ENCODE results near the gene TMEM59.

TMEM59 gene

DNA sequence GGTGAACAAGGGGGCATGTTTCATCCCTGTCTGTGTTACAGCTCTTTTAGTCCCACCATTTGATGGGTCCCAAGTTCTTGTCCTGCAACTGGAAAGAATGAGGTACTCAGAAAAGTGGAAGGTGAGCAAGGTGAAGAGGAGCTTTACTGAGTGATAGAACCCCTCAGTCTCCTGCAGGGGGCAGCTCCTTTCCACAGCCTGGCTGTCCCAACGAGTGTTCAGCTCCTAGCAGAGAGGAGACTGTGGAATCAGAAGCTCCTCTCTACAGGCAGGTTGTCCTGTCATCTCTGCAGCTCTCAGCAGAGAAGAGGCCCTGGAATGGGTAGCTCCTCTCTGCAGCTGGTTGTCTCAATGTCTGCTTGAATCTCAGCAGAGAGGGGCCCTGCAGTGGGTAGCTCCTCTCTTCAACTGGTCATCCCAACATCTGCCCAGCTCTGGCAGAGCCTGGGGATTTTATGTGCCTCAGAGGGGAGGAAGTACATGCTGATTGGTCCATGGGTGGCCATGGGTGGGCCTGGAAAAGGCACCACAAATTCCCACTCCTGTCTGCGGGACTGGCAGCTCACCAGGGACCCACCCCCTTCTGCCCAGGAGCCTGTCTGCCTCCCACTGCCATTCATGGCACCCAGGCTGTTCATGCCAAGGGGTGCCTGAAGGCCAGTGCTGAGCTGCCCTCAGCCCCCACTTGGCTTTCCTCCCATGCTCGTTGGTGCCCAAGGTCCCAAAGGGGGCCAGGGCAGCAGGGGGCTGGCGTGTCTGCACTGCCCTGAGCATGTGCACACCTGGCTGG is 60.7 kb downstream of the TMEM59 start:
- Histone ChIP-seq H3K36me3 (no peaks in the 10 kb centered on the region), H3K4me3 (peak overlapping the region; percentile 18; the same call in 1 of the 2 replicates)
- no peak for TF ChIP-seq Cebpa-rat (IDR thresholded peaks at IDR 0.05)

GRCh38 chr1:53987880-53988279 is 65.1 kb downstream of the TMEM59 start:
- Histone ChIP-seq H3K36me3 (no peaks in the 10 kb centered on the region), H3K27ac (no peak overlapping the region), H3K4me3 (no peak overlapping the region), H4K20me1 (no peaks in the 10 kb centered on the region), H3K4me2 (no peak overlapping the region), H3K27me3 (no peaks in the 10 kb centered on the region), H3K4me1 (no peaks in the 10 kb centered on the region), H3K9ac (no peak overlapping the region), H3K9me3 (peaks cover 18% of the 10 kb centered on the region)
- no peak for TF ChIP-seq Cebpa-rat (IDR thresholded peaks at IDR 0.05)

More for the DNA sequence above, 60.7 kb downstream of the TMEM59 start:
- Histone ChIP-seq H4K20me1 (no peaks in the 10 kb centered on the region), H3K27ac (no peak overlapping the region), H3K9me3 (peaks cover 21% of the 10 kb centered on the region), H3K27me3 (no peaks in the 10 kb centered on the region), H3K9ac (no peak overlapping the region), H3K4me1 (no peaks in the 10 kb centered on the region), H3K4me2 (no peak overlapping the region)

DNA sequence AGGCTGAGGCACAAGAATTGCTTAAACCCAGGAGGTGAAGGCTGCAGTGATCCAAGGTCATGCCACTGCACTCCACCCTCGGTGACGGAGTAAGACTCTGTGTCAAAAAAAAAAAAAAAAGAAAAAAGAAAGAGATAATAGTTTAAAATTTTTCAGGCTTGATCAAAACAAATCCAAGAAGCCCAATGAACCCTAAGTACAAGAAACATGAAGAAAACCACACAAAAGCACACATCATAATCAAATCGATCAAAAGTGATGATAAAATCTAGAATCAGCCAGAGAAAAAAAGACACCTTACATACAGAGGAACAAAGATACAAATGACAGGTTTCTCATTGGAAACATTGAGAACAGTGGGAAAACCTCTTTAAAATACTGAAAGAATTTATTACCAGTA is 66.5 kb downstream of the TMEM59 start:
- H3K4me2 ChIP-seq, result no peak overlapping the region
- H3K4me3 ChIP-seq, result no peak overlapping the region
- peaks cover 8% of the 10 kb centered on the region; the same call in 1 of the 2 replicates for H3K4me1 ChIP-seq
- TF ChIP-seq Cebpa-rat (IDR thresholded peaks at IDR 0.05), result no peak
- no peaks in the 10 kb centered on the region for H4K20me1 ChIP-seq
- H3K9me3 ChIP-seq, result peaks cover 4% of the 10 kb centered on the region
- H3K27me3 ChIP-seq, result no peaks in the 10 kb centered on the region
- H3K36me3 ChIP-seq, result no peaks in the 10 kb centered on the region
- no peak overlapping the region for H3K27ac ChIP-seq
- no peak overlapping the region for H3K9ac ChIP-seq

DNA sequence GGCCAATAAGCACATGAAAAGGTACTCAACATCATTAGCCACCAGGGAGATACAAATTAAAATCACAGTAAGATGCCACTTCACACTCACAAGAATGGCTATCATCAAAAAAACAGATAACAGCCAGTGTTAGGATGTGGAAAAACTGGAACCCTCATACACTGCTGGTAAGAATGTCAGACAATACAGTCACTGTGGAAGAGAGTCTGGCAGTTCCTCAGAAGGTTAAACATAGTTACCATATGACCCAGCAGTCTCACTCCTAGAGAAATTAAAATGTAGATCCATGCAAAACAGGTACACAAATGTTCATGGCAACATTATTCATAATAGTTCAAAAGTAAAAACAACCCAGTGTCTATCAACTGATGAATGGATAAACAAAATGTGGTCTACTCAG is 68.3 kb downstream of the TMEM59 start:
- H3K27me3 ChIP-seq, result no peaks in the 10 kb centered on the region
- no peak overlapping the region for H3K9ac ChIP-seq
- no peaks in the 10 kb centered on the region for H3K36me3 ChIP-seq
- H3K4me2 ChIP-seq, result no peak overlapping the region
- H3K4me1 ChIP-seq, result peaks cover 18% of the 10 kb centered on the region
- H3K9me3 ChIP-seq, result no peaks in the 10 kb centered on the region
- no peak for TF ChIP-seq Cebpa-rat (IDR thresholded peaks at IDR 0.05)
- no peak overlapping the region for H3K27ac ChIP-seq
- no peak overlapping the region for H3K4me3 ChIP-seq
- H4K20me1 ChIP-seq, result no peaks in the 10 kb centered on the region

GRCh38 chr1:53982763-53983104 is 70.3 kb downstream of the TMEM59 start:
- Histone ChIP-seq H3K4me1 (peaks cover 28% of the 10 kb centered on the region), H3K27ac (no peak overlapping the region), H3K9me3 (no peaks in the 10 kb centered on the region), H3K27me3 (no peaks in the 10 kb centered on the region), H3K36me3 (no peaks in the 10 kb centered on the region), H3K9ac (no peak overlapping the region), H3K4me3 (no peak overlapping the region), H4K20me1 (no peaks in the 10 kb centered on the region), H3K4me2 (no peak overlapping the region)
- TF ChIP-seq Cebpa-rat (IDR thresholded peaks at IDR 0.05), result no peak

DNA sequence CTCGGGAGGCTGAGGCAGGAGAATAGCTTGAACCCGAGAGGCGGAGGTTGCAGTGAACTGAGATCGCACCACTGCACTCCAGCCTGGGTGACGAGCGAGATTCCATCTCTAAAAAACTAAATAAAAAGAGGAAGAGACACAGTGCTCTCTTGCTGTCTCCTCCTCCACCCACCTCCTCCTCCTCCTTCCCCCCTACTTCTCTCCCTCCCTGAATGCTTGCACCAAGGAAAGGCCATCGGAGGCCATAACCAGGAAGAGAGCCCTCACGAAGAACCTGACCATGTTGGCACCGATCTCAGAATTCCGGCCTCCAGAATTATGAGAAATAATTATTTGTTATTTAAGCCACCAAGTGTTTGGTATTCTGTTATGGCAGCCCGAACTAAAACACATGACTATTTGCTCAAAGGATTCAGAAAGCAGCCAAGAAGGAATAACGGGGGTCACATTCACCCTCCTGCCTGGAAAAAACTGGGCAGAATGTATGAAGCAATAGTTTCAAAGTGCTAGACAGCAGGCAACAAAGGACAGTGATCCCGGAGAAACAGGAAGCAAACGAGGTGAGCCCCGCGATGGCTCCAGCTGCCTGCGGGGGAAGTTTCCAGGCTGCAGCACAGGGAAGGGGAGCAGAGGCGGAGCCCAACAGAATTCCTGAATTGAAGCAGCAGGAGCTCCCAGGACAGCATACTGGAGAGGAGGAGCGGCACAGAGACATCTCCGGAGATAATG is 70.8 kb downstream of the TMEM59 start:
- Histone ChIP-seq H3K27me3 (no peaks in the 10 kb centered on the region), H3K4me1 (peaks cover 28% of the 10 kb centered on the region), H3K36me3 (no peaks in the 10 kb centered on the region), H3K27ac (no peak overlapping the region), H4K20me1 (no peaks in the 10 kb centered on the region), H3K9ac (no peak overlapping the region), H3K4me2 (no peak overlapping the region), H3K4me3 (no peak overlapping the region), H3K9me3 (no peaks in the 10 kb centered on the region)
- no peak for TF ChIP-seq Cebpa-rat (IDR thresholded peaks at IDR 0.05)

- H3K4me2 ChIP-seq, result no peak overlapping the region
- H4K20me1 ChIP-seq, result no peaks in the 10 kb centered on the region
Measured at GRCh38 chr1:53981220-53981619, 71.8 kb downstream of the TMEM59 start.

DNA sequence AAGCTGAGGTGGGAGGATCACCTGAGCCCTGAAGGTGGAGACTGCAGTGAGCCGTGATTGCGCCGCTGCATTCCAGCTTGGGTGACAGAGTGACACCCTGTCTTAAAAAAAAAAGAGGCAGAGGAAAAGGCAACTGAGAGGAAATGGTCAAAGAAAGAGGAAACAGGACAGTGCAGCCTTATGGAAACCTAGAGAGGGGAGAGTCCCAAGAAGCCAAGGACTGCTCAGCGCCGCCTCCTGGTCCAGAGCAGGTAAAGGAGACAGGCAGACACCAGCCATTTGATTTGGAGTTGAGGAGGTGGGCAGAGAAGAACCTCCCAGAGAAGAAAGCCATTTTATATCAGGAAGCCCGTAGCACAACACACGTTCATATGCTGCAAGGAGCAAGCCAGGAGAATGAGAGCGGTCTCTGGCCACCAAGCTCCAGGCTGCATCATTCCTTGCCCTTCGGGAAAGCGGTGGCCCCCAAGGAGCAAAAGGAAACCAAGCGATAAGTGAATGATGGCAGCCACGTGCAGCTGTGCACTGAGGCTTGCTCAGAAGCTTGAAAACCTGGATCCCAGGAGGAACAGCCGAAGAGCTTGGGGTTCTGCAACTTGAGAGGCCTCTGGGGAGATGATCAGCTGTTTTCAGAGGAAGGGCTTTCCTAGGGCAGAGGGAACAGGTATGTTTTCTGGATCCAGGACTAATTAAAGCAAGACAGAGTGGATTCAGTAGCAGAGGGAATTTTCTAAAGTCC is 73.1 kb downstream of the TMEM59 start:
- Histone ChIP-seq H3K27me3 (no peaks in the 10 kb centered on the region), H3K4me3 (no peak overlapping the region), H3K9me3 (no peaks in the 10 kb centered on the region), H4K20me1 (no peaks in the 10 kb centered on the region), H3K4me2 (peak overlapping the region; percentile 68), H3K4me1 (peaks cover 37% of the 10 kb centered on the region), H3K27ac (no peak overlapping the region), H3K9ac (no peak overlapping the region), H3K36me3 (no peaks in the 10 kb centered on the region)
- no peak for TF ChIP-seq Cebpa-rat (IDR thresholded peaks at IDR 0.05)

More at GRCh38 chr1:53981220-53981619, 71.8 kb downstream of the TMEM59 start:
- Histone ChIP-seq H3K4me3 (no peak overlapping the region), H3K4me1 (peaks cover 33% of the 10 kb centered on the region), H3K9me3 (no peaks in the 10 kb centered on the region), H3K27ac (no peak overlapping the region), H3K36me3 (no peaks in the 10 kb centered on the region), H3K9ac (no peak overlapping the region), H3K27me3 (no peaks in the 10 kb centered on the region)
- no peak for TF ChIP-seq Cebpa-rat (IDR thresholded peaks at IDR 0.05)

All from BLaER1 (cell line).